ENCODE measurements around the gene SULT2B1. TPM values are rescaled to one million over a fixed set of nuclear protein-coding genes. Genes with fewer than 3 reads are reported as not detected.

Gene SULT2B1
- total RNA-seq, 1 experiment from 2014 or later = 0.20 TPM

Other genes starting within 250 kb of the SULT2B1 start
- 119 and 124 TPM in 2 replicates for gene EMP3, start 226.6 kb upstream of the SULT2B1 start, total RNA-seq (2014; rRNA removed; shearing (Covaris generic); ENCODE audit: low replicate concordance)
- gene TMEM143, start 188.2 kb upstream of the SULT2B1 start, total RNA-seq (2014; rRNA removed; shearing (Covaris generic); ENCODE audit: low replicate concordance) = 7.6 and 12.2 TPM in 2 replicates
- gene SYNGR4, start 187.8 kb upstream of the SULT2B1 start, total RNA-seq (2014; rRNA removed; shearing (Covaris generic); ENCODE audit: low replicate concordance) = 0.20 TPM in 1 of 2 replicates, not detected in the other
- 119 and 155 TPM in 2 replicates for gene KDELR1, start 160.6 kb upstream of the SULT2B1 start, total RNA-seq (2014; rRNA removed; shearing (Covaris generic); ENCODE audit: low replicate concordance)
- 0.34 TPM in 1 of 2 replicates, not detected in the other for gene GRIN2D, start 158.5 kb upstream of the SULT2B1 start, total RNA-seq (2014; rRNA removed; shearing (Covaris generic); ENCODE audit: low replicate concordance)
- gene GRWD1, start 106.2 kb upstream of the SULT2B1 start, total RNA-seq (2014; rRNA removed; shearing (Covaris generic); ENCODE audit: low replicate concordance) = 89.6 and 91.1 TPM in 2 replicates
- gene KCNJ14, start 96.6 kb upstream of the SULT2B1 start, total RNA-seq (2014; rRNA removed; shearing (Covaris generic); ENCODE audit: low replicate concordance) = 0.37 and 0.78 TPM in 2 replicates
- gene CYTH2, start 82.8 kb upstream of the SULT2B1 start, total RNA-seq (2014; rRNA removed; shearing (Covaris generic); ENCODE audit: low replicate concordance) = 121 and 164 TPM in 2 replicates
- 4.2 and 10.5 TPM in 2 replicates for gene LMTK3, start 40.3 kb upstream of the SULT2B1 start, total RNA-seq (2014; rRNA removed; shearing (Covaris generic); ENCODE audit: low replicate concordance)
- not detected in 2 replicates for gene SPACA4, start 54.6 kb downstream of the SULT2B1 start, total RNA-seq (2014; rRNA removed; shearing (Covaris generic); ENCODE audit: low replicate concordance)
- gene FAM83E, start 62.9 kb downstream of the SULT2B1 start, total RNA-seq (2014; rRNA removed; shearing (Covaris generic); ENCODE audit: low replicate concordance) = not detected in 2 replicates
- gene RPL18, start 67.0 kb downstream of the SULT2B1 start, total RNA-seq (2014; rRNA removed; shearing (Covaris generic); ENCODE audit: low replicate concordance) = 2,144 and 2,176 TPM in 2 replicates
- 3.6 and 4.8 TPM in 2 replicates for gene SPHK2, start 67.3 kb downstream of the SULT2B1 start, total RNA-seq (2014; rRNA removed; shearing (Covaris generic); ENCODE audit: low replicate concordance)
- gene DBP, start 85.2 kb downstream of the SULT2B1 start, total RNA-seq (2014; rRNA removed; shearing (Covaris generic); ENCODE audit: low replicate concordance) = 6.2 and 15.1 TPM in 2 replicates
- gene CA11, start 94.0 kb downstream of the SULT2B1 start, total RNA-seq (2014; rRNA removed; shearing (Covaris generic); ENCODE audit: low replicate concordance) = 0.46 and 2.2 TPM in 2 replicates
- 1.5 TPM in 1 of 2 replicates, not detected in the other for gene NTN5, start 120.8 kb downstream of the SULT2B1 start, total RNA-seq (2014; rRNA removed; shearing (Covaris generic); ENCODE audit: low replicate concordance)
- gene FUT2, start 143.8 kb downstream of the SULT2B1 start, total RNA-seq (2014; rRNA removed; shearing (Covaris generic); ENCODE audit: low replicate concordance) = not detected in 2 replicates
- gene MAMSTR, start 167.6 kb downstream of the SULT2B1 start, total RNA-seq (2014; rRNA removed; shearing (Covaris generic); ENCODE audit: low replicate concordance) = 0.34 TPM in 1 of 2 replicates, not detected in the other
- gene RASIP1, start 188.4 kb downstream of the SULT2B1 start, total RNA-seq (2014; rRNA removed; shearing (Covaris generic); ENCODE audit: low replicate concordance) = not detected in 2 replicates
- gene IZUMO1, start 194.7 kb downstream of the SULT2B1 start, total RNA-seq (2014; rRNA removed; shearing (Covaris generic); ENCODE audit: low replicate concordance) = 2.4 TPM in 1 of 2 replicates, not detected in the other
- gene FUT1, start 200.5 kb downstream of the SULT2B1 start, total RNA-seq (2014; rRNA removed; shearing (Covaris generic); ENCODE audit: low replicate concordance) = 2.9 and 3.1 TPM in 2 replicates
- gene FGF21, start 203.4 kb downstream of the SULT2B1 start, total RNA-seq (2014; rRNA removed; shearing (Covaris generic); ENCODE audit: low replicate concordance) = not detected in 2 replicates